ENCODE data around the gene OTOP1.

GRCh38 chr4:4195354-4195753 is 31.4 kb downstream of the OTOP1 start:
- no peak for TF ChIP-seq ZXDB (tag by site-specific recombination; IDR thresholded peaks at IDR 0.05)
- no peak for TF ChIP-seq ZNF777 (tag by site-specific recombination; IDR thresholded peaks at IDR 0.05; ENCODE audit: borderline replicate concordance)
- TF ChIP-seq ZNF510 (tag by site-specific recombination; IDR thresholded peaks at IDR 0.05; ENCODE audit: insufficient replicate concordance): no peak
- TF ChIP-seq ZBTB10 (tag by site-specific recombination; IDR thresholded peaks at IDR 0.05): no peak
- TF ChIP-seq ZNF274 (IDR thresholded peaks at IDR 0.05; ENCODE audit: low read length): no peak
- no peak for TF ChIP-seq ZNF274 (tag by site-specific recombination; IDR thresholded peaks at IDR 0.05; ENCODE audit: borderline replicate concordance)
- TF ChIP-seq ZNF366 (tag by site-specific recombination; conservative IDR thresholded peaks at IDR 0.05): no peak
- TF ChIP-seq, protein P1, sequence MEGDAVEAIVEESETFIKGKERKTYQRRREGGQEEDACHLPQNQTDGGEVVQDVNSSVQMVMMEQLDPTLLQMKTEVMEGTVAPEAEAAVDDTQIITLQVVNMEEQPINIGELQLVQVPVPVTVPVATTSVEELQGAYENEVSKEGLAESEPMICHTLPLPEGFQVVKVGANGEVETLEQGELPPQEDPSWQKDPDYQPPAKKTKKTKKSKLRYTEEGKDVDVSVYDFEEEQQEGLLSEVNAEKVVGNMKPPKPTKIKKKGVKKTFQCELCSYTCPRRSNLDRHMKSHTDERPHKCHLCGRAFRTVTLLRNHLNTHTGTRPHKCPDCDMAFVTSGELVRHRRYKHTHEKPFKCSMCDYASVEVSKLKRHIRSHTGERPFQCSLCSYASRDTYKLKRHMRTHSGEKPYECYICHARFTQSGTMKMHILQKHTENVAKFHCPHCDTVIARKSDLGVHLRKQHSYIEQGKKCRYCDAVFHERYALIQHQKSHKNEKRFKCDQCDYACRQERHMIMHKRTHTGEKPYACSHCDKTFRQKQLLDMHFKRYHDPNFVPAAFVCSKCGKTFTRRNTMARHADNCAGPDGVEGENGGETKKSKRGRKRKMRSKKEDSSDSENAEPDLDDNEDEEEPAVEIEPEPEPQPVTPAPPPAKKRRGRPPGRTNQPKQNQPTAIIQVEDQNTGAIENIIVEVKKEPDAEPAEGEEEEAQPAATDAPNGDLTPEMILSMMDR (tag by site-specific recombination; IDR thresholded peaks at IDR 0.05): no peak
- TF ChIP-seq ZNF571 (tag by site-specific recombination; IDR thresholded peaks at IDR 0.05): no peak
- TF ChIP-seq ZFP3 (tag by site-specific recombination; IDR thresholded peaks at IDR 0.05; ENCODE audit: low read depth): no peak
- TF ChIP-seq ZNF394 (tag by site-specific recombination; IDR thresholded peaks at IDR 0.05; ENCODE audit: borderline replicate concordance): no peak
- TF ChIP-seq KLF8 (tag by site-specific recombination; IDR thresholded peaks at IDR 0.05): no peak

All from HEK293 (cell line).